CD14-positive monocyte (primary cell): ENCODE results near the gene GPD2. TPM values are rescaled to one million over a fixed set of nuclear protein-coding genes. Genes with fewer than 3 reads are reported as not detected.

Source experiments
- DNase-seq, 3 donors: peaks; one replicate each; pipeline ENCODE4 v3.0.0-alpha.2; 2011 to 2022
- H2AFZ ChIP-seq: 2 replicates; pipeline ENCODE4 v1.6.0; 2012; ENCODE audit warnings: mild to moderate bottlenecking, low read depth, low read length, inconsistent platforms; ENCODE audit not compliant: insufficient read depth, poor library complexity, severe bottlenecking
- H3K27ac ChIP-seq, 2 donors: 1 replicate in 1 of 2; 2 replicates in 1 of 2; pipeline ENCODE4 v1.5.1; 2012 to 2013; ENCODE audit warnings: low read length in 2 of 2, control low read depth in 1 of 2, inconsistent platforms in 1 of 2, low read depth in 1 of 2, mild to moderate bottlenecking in 1 of 2
- H3K27me3 ChIP-seq, 2 donors: one replicate each; pipeline versions ENCODE4 v1.6.0 to v1.6.1; 2011 to 2013; ENCODE audit warnings: low read length in 2 of 2; ENCODE audit not compliant: control insufficient read depth in 2 of 2, insufficient read depth in 2 of 2
- H3K36me3 ChIP-seq, 2 donors: replicated peaks in 1 of 2; 1 replicate in 1 of 2; 2 replicates in 1 of 2; pipeline versions ENCODE4 v1.5.1 to v1.6.1; 2012 to 2013; ENCODE audit warnings: low read length in 2 of 2, control low read depth in 1 of 2, inconsistent platforms in 1 of 2, mild to moderate bottlenecking in 1 of 2; ENCODE audit not compliant: insufficient read depth in 2 of 2, control insufficient read depth in 1 of 2
- H3K4me1 ChIP-seq, 2 donors: 1 replicate in 1 of 2; 2 replicates in 1 of 2; pipeline versions ENCODE4 v1.5.1 to v1.6.1; 2012 to 2013; ENCODE audit warnings: low read length in 2 of 2, control low read depth in 1 of 2, inconsistent platforms in 1 of 2, mild to moderate bottlenecking in 1 of 2, moderate library complexity in 1 of 2; ENCODE audit not compliant: insufficient read depth in 2 of 2, control insufficient read depth in 1 of 2
- H3K4me2 ChIP-seq: replicated peaks from 2 replicates; pipeline ENCODE3; 2012; ENCODE audit warnings: low read length, moderate library complexity, mild to moderate bottlenecking; ENCODE audit not compliant: poor library complexity, severe bottlenecking; ENCODE audit errors: extremely low read depth
- H3K4me3 ChIP-seq, 3 experiments: fragments of 200-600 bp in 1 of 3; sonication (generic) in 1 of 3; replicated peaks in 1 of 3; 1 replicate in 2 of 3; 2 replicates in 1 of 3; pipeline ENCODE4 v1.5.1; 2011 to 2013; ENCODE audit warnings: low read length in 3 of 3, mild to moderate bottlenecking in 3 of 3, control low read depth in 2 of 3, low read depth in 2 of 3, inconsistent platforms in 1 of 3, moderate library complexity in 1 of 3
- H3K79me2 ChIP-seq: 2 replicates; pipeline ENCODE4 v1.6.0; 2012; ENCODE audit warnings: mild to moderate bottlenecking, control low read depth, inconsistent platforms, low read length, moderate library complexity; ENCODE audit not compliant: insufficient read depth
- H3K9ac ChIP-seq: 2 replicates; pipeline ENCODE4 v1.6.0; 2017; ENCODE audit warnings: low read length, mild to moderate bottlenecking; ENCODE audit not compliant: insufficient read depth, poor library complexity, severe bottlenecking
- H3K9me3 ChIP-seq, 2 donors: replicated peaks in 1 of 2; 1 replicate in 1 of 2; 2 replicates in 1 of 2; pipeline versions ENCODE4 v1.5.1 to v1.6.1; 2012 to 2013; ENCODE audit warnings: low read length in 2 of 2, control low read depth in 1 of 2; ENCODE audit not compliant: control insufficient read depth in 1 of 2, insufficient read depth in 1 of 2
- H4K20me1 ChIP-seq: 2 replicates; pipeline ENCODE4 v1.6.0; 2012; ENCODE audit warnings: mild to moderate bottlenecking, low read length, control low read depth, moderate library complexity; ENCODE audit not compliant: insufficient read depth
- H3K27ac Mint-ChIP-seq, 7 donors: one replicate each; pipeline ENCODE4 v1.8.0; 2020; ENCODE audit warnings: mild to moderate bottlenecking in 7 of 7, mixed read lengths in 7 of 7, moderate library complexity in 6 of 7, inconsistent platforms in 2 of 7
- H3K27me3 Mint-ChIP-seq, 3 donors: one replicate each; pipeline ENCODE4 v1.8.0; 2021 to 2022; ENCODE audit warnings: low read depth in 3 of 3, mild to moderate bottlenecking in 3 of 3, mixed read lengths in 3 of 3, moderate library complexity in 3 of 3, inconsistent platforms in 1 of 3
- H3K36me3 Mint-ChIP-seq, 2 donors: one replicate each; pipeline ENCODE4 v1.8.0; 2020; ENCODE audit warnings: mixed read lengths in 2 of 2, inconsistent platforms in 1 of 2, mild to moderate bottlenecking in 1 of 2
- H3K4me1 Mint-ChIP-seq: one replicate; pipeline ENCODE4 v1.8.0; 2020; ENCODE audit warnings: mild to moderate bottlenecking, mixed read lengths
- H3K4me3 Mint-ChIP-seq, 2 donors: one replicate each; pipeline ENCODE4 v1.8.0; 2020; ENCODE audit warnings: mild to moderate bottlenecking in 2 of 2, mixed read lengths in 2 of 2, moderate library complexity in 1 of 2
- H3K9me3 Mint-ChIP-seq, 7 donors: one replicate each; pipeline ENCODE4 v1.8.0; 2020 to 2022; ENCODE audit warnings: mixed read lengths in 7 of 7, mild to moderate bottlenecking in 6 of 7, moderate library complexity in 6 of 7, inconsistent platforms in 2 of 7
- CTCF ChIP-seq: fragments of 200-600 bp; IDR thresholded peaks from one replicate; pipeline ENCODE4 v1.8.0; 2022; ENCODE audit warnings: antibody characterized with exemption, mild to moderate bottlenecking
- WGBS: methylation state at CpG from one replicate; pipeline ENCODE4 v1.1.5; 2013; ENCODE audit warnings: missing lambda C conversion rate; ENCODE audit not compliant: insufficient coverage; 5-methylcytosine and 5-hydroxymethylcytosine counted together
- intact Hi-C, 2 donors: fragments of 100-400 bp; cut with micrococcal nuclease; formaldehyde crosslinking; loops; one replicate each; pipeline versions ENCODE4 v1.15.0 to v1.15.1; 2023
- polyA plus RNA-seq, 3 donors: library from polyadenylated mRNA; depleted of rRNA in 1 of 3; unstranded in 2 of 3; stranded (reverse) in 1 of 3; fragments of 300-500 nt in 2 of 3; fragments of >200 nt in 1 of 3; fragmentation: Illumina TruSeq in 2 of 3; gene quantifications; 1 replicate in 2 of 3; 2 replicates in 1 of 3; pipeline ENCODE4 v1.2.3, GENCODE V29; 2012 to 2021

The GPD2 gene
- polyA plus RNA-seq, 3 donors: 13.4 to 17.1 (median 14.5) TPM

- no peak overlapping the region for H3K4me2 ChIP-seq
- no peaks in the 10 kb centered on the region for H4K20me1 ChIP-seq
- no peak overlapping the region for H2AFZ ChIP-seq
- no peaks in the 10 kb centered on the region for H3K4me1 ChIP-seq
- WGBS: 88% methylated on average over 3 of the region's 4 CpGs
- Mint-ChIP-seq H3K4me3 (no peak overlapping the region), H3K36me3 (peaks cover 40 to 44% of the 10 kb centered on the region in 2 donors), H3K27ac (peak overlapping the region in 2 of 7 donors; percentile 33 to 39), H3K4me1 (peaks cover 4% of the 10 kb centered on the region), H3K27me3 (no peaks in the 10 kb centered on the region), H3K9me3 (peaks cover 0 to 2% (median 0%) of the 10 kb centered on the region in 7 donors)
- H3K79me2 ChIP-seq: no peaks in the 10 kb centered on the region
- no peaks in the 10 kb centered on the region for H3K27me3 ChIP-seq
- H3K4me3 ChIP-seq: no peak overlapping the region
- peaks cover 10 to 61% of the 10 kb centered on the region in 2 donors for H3K36me3 ChIP-seq
- TF ChIP-seq CTCF: no peak
- DNase-seq: no peak
- no peak overlapping the region for H3K9ac ChIP-seq
- no peaks in the 10 kb centered on the region for H3K9me3 ChIP-seq
- peak overlapping the region in 1 of 2 donors; percentile 9 for H3K27ac ChIP-seq
- intact Hi-C loops: no loop called here
These were observed 103.1 kb downstream of the GPD2 start for GRCh38 chr2:156539086-156539860.

- peaks cover 10 to 70% of the 10 kb centered on the region in 2 donors for H3K36me3 ChIP-seq
- H4K20me1 ChIP-seq: no peaks in the 10 kb centered on the region
- no peak for TF ChIP-seq CTCF
- no peaks in the 10 kb centered on the region for H3K9me3 ChIP-seq
- no peaks in the 10 kb centered on the region for H3K79me2 ChIP-seq
- no peak overlapping the region for H3K4me3 ChIP-seq
- H3K4me1 ChIP-seq: no peaks in the 10 kb centered on the region
- WGBS: no CpG with 5 or more reads among the region's 1 CpG
- no peak overlapping the region for H3K9ac ChIP-seq
- no peak overlapping the region for H3K4me3 Mint-ChIP-seq
- H3K4me2 ChIP-seq: no peak overlapping the region
- H3K9me3 Mint-ChIP-seq: peaks cover 0 to 2% (median 0%) of the 10 kb centered on the region in 7 donors
- no peak for DNase-seq
- intact Hi-C loops: no loop called here
- peaks cover 4% of the 10 kb centered on the region for H3K4me1 Mint-ChIP-seq
- no peaks in the 10 kb centered on the region for H3K27me3 ChIP-seq
- peaks cover 49% of the 10 kb centered on the region in 2 donors for H3K36me3 Mint-ChIP-seq
- H2AFZ ChIP-seq: no peak overlapping the region
- H3K27ac ChIP-seq: no peak overlapping the region
- no peaks in the 10 kb centered on the region for H3K27me3 Mint-ChIP-seq
- H3K27ac Mint-ChIP-seq: no peak overlapping the region
These were observed 104.5 kb downstream of the GPD2 start for GRCh38 chr2:156540706-156541105.
